ENCODE results near the gene NRBF2. TPM values are rescaled to one million over a fixed set of nuclear protein-coding genes. Genes with fewer than 3 reads are reported as not detected.

The NRBF2 gene
- total and polyA plus RNA-seq, 9 of the 15 experiments (the other 6 are each of a cell fraction or from before 2014, with no cell fraction given), result 20.8 to 52.1 (median 30.5) TPM

GRCh38 chr10:63115732-63116383 is 17.3 kb upstream of the NRBF2 start (continued):
- TF ChIP-seq, protein P1, sequence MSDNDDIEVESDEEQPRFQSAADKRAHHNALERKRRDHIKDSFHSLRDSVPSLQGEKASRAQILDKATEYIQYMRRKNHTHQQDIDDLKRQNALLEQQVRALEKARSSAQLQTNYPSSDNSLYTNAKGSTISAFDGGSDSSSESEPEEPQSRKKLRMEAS (CRISPR knock-in tag; IDR thresholded peaks at IDR 0.05), result peak; percentile 30; the same call in 1 of the 2 replicates
- TF ChIP-seq CBX3 (IDR thresholded peaks at IDR 0.05; ENCODE audit: borderline replicate concordance in 1 of 2, low read length in 2 of 2) (no peak), FOXJ2 (tag; IDR thresholded peaks at IDR 0.05) (peak; percentile 23; the same call in 1 of the 2 replicates), NFRKB (IDR thresholded peaks at IDR 0.05; ENCODE audit: low read depth) (0 out of 2 replicates have a peak, but pooled peaks have one; percentile 32), TRIM24 (IDR thresholded peaks at IDR 0.05) (peak in 1 of 2 experiments; percentile 47; a peak in 1 of 4 replicates), GABPB1 (CRISPR knock-in tag; IDR thresholded peaks at IDR 0.05) (0 out of 2 replicates have a peak, but pooled peaks have one; percentile 23), CEBPG (CRISPR knock-in tag; IDR thresholded peaks at IDR 0.05) (no peak), CEBPG (tag; conservative IDR thresholded peaks at IDR 0.05 in 1 of 2, IDR thresholded peaks at IDR 0.05 in 1 of 2) (peak in 1 of 2 experiments; percentile 84; a peak in 3 of 4 replicates), MAFF (IDR thresholded peaks at IDR 0.05; ENCODE audit: low read length) (no peak), PPARD (CRISPR knock-in tag; IDR thresholded peaks at IDR 0.05) (no peak), SMARCA4 (IDR thresholded peaks at IDR 0.05) (peak; percentile 17; the same call in 1 of the 2 replicates), ZNF121 (CRISPR knock-in tag; conservative IDR thresholded peaks at IDR 0.05) (no peak), NR4A1 (CRISPR knock-in tag; IDR thresholded peaks at IDR 0.05) (no peak), NR4A1 (tag; IDR thresholded peaks at IDR 0.05) (0 out of 2 replicates have a peak, but pooled peaks have one; percentile 38), TBP (optimal IDR thresholded peaks at IDR 0.05; ENCODE audit: low read depth, low read length) (peak; percentile 35), EHMT2 (IDR thresholded peaks at IDR 0.05) (peak; percentile 53; the same call in 1 of the 2 replicates), ZNF583 (CRISPR knock-in tag; IDR thresholded peaks at IDR 0.05) (no peak), STAT5A (IDR thresholded peaks at IDR 0.05; ENCODE audit: borderline replicate concordance, low read length) (peak; percentile 22; the same call in 1 of the 2 replicates), ATF7 (IDR thresholded peaks at IDR 0.05) (0 out of 2 replicates have a peak, but pooled peaks have one; percentile 47), ZNF449 (CRISPR knock-in tag; IDR thresholded peaks at IDR 0.05) (0 out of 2 replicates have a peak, but pooled peaks have one; percentile 13), L3MBTL2 (IDR thresholded peaks at IDR 0.05) (peak; percentile 83), DACH1 (IDR thresholded peaks at IDR 0.05; ENCODE audit: partially characterized antibody) (no peak), MEIS2 (IDR thresholded peaks at IDR 0.05; ENCODE audit: partially characterized antibody) (peak; percentile 7), RBFOX2 (IDR thresholded peaks at IDR 0.05; ENCODE audit: low read depth, low read length) (0 out of 2 replicates have a peak, but pooled peaks have one; percentile 34)
- TF ChIP-seq, protein P2, sequence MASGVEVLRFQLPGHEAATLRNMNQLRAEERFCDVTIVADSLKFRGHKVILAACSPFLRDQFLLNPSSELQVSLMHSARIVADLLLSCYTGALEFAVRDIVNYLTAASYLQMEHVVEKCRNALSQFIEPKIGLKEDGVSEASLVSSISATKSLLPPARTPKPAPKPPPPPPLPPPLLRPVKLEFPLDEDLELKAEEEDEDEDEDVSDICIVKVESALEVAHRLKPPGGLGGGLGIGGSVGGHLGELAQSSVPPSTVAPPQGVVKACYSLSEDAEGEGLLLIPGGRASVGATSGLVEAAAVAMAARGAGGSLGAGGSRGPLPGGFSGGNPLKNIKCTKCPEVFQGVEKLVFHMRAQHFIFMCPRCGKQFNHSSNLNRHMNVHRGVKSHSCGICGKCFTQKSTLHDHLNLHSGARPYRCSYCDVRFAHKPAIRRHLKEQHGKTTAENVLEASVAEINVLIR (CRISPR knock-in tag; IDR thresholded peaks at IDR 0.05), result peak; percentile 47; the same call in 1 of the 2 replicates
- TF ChIP-seq, protein P3, sequence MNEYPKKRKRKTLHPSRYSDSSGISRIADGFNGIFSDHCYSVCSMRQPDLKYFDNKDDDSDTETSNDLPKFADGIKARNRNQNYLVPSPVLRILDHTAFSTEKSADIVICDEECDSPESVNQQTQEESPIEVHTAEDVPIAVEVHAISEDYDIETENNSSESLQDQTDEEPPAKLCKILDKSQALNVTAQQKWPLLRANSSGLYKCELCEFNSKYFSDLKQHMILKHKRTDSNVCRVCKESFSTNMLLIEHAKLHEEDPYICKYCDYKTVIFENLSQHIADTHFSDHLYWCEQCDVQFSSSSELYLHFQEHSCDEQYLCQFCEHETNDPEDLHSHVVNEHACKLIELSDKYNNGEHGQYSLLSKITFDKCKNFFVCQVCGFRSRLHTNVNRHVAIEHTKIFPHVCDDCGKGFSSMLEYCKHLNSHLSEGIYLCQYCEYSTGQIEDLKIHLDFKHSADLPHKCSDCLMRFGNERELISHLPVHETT (CRISPR knock-in tag; conservative IDR thresholded peaks at IDR 0.05 in 1 of 2, IDR thresholded peaks at IDR 0.05 in 1 of 2), result peak in 1 of 2 experiments; percentile 61; a peak in 1 of 4 replicates
